Chondrocyte (in vitro differentiated cells): ENCODE measurements around the gene SBK2. TPM values are rescaled to one million over a fixed set of nuclear protein-coding genes. Genes with fewer than 3 reads are reported as not detected.
"Not testable (repeated sequence)": the region's sequence is repeated elsewhere in the genome, so short reads cannot be mapped to it uniquely, and the experiment has no call there.

Experiments
- DNase-seq: peaks from one replicate; pipeline ENCODE4 v3.0.0; 2021; ENCODE audit warnings: mixed read lengths, low spot score
- H3K27ac Mint-ChIP-seq: one replicate; pipeline ENCODE4 v1.8.0; 2021; ENCODE audit warnings: mild to moderate bottlenecking, moderate library complexity, mixed read lengths; ENCODE audit not compliant: unreplicated experiment
- H3K27me3 Mint-ChIP-seq: 2 replicates; pipeline ENCODE4 v1.8.0; 2021; ENCODE audit warnings: low read depth, mixed read lengths
- H3K36me3 Mint-ChIP-seq: 2 replicates; pipeline ENCODE4 v1.8.0; 2021; ENCODE audit warnings: low read depth, mixed read lengths
- H3K4me1 Mint-ChIP-seq: 2 replicates; pipeline ENCODE4 v1.8.0; 2021; ENCODE audit warnings: low read depth, mild to moderate bottlenecking, mixed read lengths
- H3K4me3 Mint-ChIP-seq: one replicate; pipeline ENCODE4 v1.8.0; 2021; ENCODE audit warnings: mild to moderate bottlenecking, moderate library complexity, mixed read lengths; ENCODE audit not compliant: unreplicated experiment
- H3K9me3 Mint-ChIP-seq: 2 replicates; pipeline ENCODE4 v1.8.0; 2021; ENCODE audit warnings: low read depth, mixed read lengths
- total RNA-seq: library from RNA; stranded (reverse); gene quantifications from 3 replicates; pipeline ENCODE4 v1.2.1, GENCODE V29; 2021
- TF ChIP-seq, protein P1 (sequence below): fragments of 200-600 bp; sonication (generic); IDR thresholded peaks from 2 replicates; pipeline ENCODE4 v1.5.0; 2021; ENCODE audit warnings: antibody characterized with exemption, mild to moderate bottlenecking, moderate library complexity

The SBK2 gene
- total RNA-seq, 1 donor from 2014 or later = not detected

DNA sequence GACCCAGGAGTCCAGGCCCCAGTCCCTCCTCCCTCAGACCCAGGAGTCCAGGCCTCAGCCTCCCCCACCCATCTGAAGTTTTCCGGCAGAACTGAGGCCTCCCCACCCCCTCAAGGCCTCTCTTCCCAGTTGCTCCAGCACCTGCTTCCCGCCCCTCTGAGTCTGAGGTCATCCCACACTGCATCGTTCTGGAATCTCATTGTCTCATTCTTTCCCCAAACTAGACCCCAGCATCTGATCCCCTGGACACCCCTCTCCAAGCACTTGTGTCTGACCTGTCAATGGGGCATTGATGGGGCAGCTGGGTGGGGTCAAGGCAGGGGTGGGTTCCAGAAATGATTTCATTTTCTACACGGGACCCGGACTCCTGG lies 793 bp upstream of the SBK2 start:
- H3K4me1 Mint-ChIP-seq = no peaks in the 10 kb centered on the region
- TF ChIP-seq, protein P1, sequence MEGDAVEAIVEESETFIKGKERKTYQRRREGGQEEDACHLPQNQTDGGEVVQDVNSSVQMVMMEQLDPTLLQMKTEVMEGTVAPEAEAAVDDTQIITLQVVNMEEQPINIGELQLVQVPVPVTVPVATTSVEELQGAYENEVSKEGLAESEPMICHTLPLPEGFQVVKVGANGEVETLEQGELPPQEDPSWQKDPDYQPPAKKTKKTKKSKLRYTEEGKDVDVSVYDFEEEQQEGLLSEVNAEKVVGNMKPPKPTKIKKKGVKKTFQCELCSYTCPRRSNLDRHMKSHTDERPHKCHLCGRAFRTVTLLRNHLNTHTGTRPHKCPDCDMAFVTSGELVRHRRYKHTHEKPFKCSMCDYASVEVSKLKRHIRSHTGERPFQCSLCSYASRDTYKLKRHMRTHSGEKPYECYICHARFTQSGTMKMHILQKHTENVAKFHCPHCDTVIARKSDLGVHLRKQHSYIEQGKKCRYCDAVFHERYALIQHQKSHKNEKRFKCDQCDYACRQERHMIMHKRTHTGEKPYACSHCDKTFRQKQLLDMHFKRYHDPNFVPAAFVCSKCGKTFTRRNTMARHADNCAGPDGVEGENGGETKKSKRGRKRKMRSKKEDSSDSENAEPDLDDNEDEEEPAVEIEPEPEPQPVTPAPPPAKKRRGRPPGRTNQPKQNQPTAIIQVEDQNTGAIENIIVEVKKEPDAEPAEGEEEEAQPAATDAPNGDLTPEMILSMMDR = no peak
- H3K27ac Mint-ChIP-seq = no peak overlapping the region
- H3K9me3 Mint-ChIP-seq = peaks cover 6% of the 10 kb centered on the region
- no peaks in the 10 kb centered on the region for H3K36me3 Mint-ChIP-seq
- H3K27me3 Mint-ChIP-seq = no peaks in the 10 kb centered on the region
- DNase-seq = no peak
- no peak overlapping the region for H3K4me3 Mint-ChIP-seq

DNA sequence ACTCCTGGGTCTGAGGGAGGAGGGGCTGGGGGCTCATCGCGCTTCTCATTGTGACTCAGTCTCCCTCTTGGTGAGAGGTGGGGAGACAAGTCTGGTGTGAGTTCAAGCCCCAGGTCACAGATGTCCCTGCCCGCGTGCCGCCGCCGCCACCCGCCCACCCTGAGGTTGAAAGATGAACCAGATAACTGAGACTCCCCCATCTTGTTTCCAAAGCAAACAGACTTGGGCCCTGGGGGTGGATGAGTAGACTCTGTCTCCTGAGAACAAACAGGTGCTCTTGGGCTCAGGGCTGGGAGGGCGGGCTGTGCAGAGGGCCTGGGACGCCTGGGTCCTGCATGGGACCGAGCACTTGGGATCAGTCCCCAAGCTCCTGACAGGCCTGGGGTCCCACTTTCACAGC lies 567 bp downstream of the SBK2 start:
- Mint-ChIP-seq H3K27me3 (no peaks in the 10 kb centered on the region), H3K4me3 (no peak overlapping the region), H3K36me3 (no peaks in the 10 kb centered on the region), H3K9me3 (no peaks in the 10 kb centered on the region), H3K27ac (no peak overlapping the region), H3K4me1 (no peaks in the 10 kb centered on the region)
- TF ChIP-seq, protein P1 = no peak
- DNase-seq = no peak

DNA sequence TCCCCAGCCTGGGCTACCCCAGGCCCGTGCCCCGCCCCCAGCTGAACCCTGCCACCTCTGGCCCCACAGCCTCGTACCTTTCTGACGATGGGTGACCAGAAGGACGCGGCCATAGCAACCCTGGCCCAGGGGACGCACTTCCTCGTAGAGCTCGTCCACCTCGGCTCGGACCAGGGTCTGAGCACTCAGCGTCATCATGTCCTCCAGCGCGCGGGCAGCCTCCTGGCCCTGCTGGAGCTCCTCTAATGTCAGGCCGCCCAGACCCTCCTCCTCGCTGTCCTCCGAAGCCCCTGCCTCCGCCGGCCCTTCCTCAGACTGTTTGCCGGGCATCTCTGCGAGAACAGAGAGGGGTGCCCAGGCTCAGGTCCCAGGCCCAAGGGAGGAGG lies 975 bp downstream of the SBK2 start:
- DNase-seq = no peak
- no peak overlapping the region for H3K4me3 Mint-ChIP-seq
- no peaks in the 10 kb centered on the region for H3K36me3 Mint-ChIP-seq
- H3K4me1 Mint-ChIP-seq = no peaks in the 10 kb centered on the region
- H3K27ac Mint-ChIP-seq = no peak overlapping the region
- no peaks in the 10 kb centered on the region for H3K27me3 Mint-ChIP-seq
- H3K9me3 Mint-ChIP-seq = no peaks in the 10 kb centered on the region
- TF ChIP-seq, protein P1 = no peak

DNA sequence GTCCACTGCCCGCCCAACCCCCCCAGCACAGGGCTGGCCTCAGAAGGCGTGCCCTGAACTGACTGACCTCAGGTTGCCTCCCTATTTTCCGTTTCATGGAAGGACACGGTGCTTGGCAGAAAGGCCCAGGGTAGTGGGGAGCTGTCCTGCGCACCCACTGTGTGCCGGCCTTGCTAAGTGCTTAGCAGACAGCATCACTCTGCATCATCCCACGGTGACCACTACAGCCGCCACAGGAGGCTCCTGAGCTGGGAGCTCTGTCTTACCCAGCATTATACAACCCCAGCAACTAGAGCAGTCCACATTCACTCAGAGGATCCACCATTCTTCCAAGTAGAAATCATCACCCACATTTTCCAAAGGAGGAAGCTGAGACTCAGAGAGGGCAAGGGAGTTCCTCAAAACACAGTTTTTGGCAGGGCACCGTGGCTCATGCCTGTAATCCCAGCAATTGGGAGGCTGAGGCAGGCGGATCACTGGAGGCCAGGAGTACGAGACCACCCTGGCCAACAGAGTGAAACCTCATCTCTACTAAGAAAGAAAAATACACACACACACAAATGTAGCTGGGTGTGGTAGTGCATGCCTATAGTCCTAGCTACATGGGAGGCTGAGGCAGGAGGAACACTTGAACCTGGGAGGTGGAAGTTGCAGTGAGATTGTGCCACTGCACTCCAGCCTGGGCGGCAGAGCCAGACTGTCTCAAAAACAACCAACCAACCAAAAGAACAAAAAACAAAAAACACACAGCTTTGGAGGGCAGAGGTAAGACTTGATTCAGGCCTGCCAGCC lies 1.6 kb downstream of the SBK2 start:
- H3K36me3 Mint-ChIP-seq = no peaks in the 10 kb centered on the region
- no peaks in the 10 kb centered on the region for H3K9me3 Mint-ChIP-seq
- TF ChIP-seq, protein P1 = no peak
- DNase-seq = no peak
- H3K4me3 Mint-ChIP-seq = no peak overlapping the region
- no peaks in the 10 kb centered on the region for H3K4me1 Mint-ChIP-seq
- no peak overlapping the region for H3K27ac Mint-ChIP-seq
- H3K27me3 Mint-ChIP-seq = no peaks in the 10 kb centered on the region

DNA sequence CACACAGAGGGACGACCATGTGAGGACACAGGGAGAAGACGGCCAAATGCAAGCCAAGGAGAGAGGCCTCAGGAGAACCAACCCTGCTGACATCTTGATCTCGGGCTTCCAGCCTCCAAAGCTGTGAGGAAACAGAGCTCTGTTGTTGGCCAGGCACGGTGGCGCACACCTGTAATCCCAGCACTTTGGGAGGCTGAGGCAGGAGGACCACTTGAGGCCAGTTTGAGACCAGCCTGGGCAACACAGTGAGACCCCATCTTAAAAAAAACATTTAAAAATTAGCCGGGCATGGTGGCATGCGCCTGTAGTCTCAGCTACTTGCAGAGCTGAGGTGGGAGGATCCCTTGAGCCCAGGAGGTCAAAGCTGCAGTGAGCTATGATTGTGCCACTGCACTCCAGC lies 2.7 kb downstream of the SBK2 start:
- not testable (repeated sequence) for H3K36me3 Mint-ChIP-seq, H3K4me1 Mint-ChIP-seq, H3K27me3 Mint-ChIP-seq, H3K27ac Mint-ChIP-seq, H3K4me3 Mint-ChIP-seq, H3K9me3 Mint-ChIP-seq, DNase-seq

DNA sequence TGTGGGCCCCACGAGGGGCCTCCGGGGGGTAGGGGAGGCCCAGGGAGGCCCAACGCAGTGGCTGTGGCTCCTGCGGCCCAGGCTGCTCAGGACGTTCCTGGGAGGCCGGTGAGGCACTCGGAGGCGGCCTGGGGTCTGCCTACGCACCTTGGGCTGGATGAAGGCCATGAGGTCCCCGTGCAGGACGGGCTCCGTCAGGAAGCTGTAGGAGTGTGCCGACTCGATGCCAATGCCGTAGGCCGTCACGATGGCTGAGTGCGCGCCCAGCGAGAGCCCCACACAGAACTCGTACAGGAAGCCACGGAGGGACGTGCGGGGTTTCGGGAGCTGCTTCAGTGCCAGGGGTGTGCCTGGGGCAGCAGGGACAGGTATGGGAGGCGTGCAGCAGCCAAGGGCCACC lies 5.9 kb downstream of the SBK2 start:
- Mint-ChIP-seq H3K4me3 (no peak overlapping the region), H3K9me3 (no peaks in the 10 kb centered on the region), H3K4me1 (no peaks in the 10 kb centered on the region), H3K27me3 (no peaks in the 10 kb centered on the region), H3K27ac (no peak overlapping the region), H3K36me3 (no peaks in the 10 kb centered on the region)
- TF ChIP-seq, protein P1 = no peak
- DNase-seq = no peak
